HepG2 (cell line): Measurements from ENCODE around the gene KCNQ2.

Source experiments
- CTCF ChIP-seq: sonication (generic); formaldehyde crosslinking; IDR thresholded peaks from 2 replicates; pipeline ENCODE4 v1.5.0; 2020; ENCODE audit warnings: mild to moderate bottlenecking, missing genetic modification reagents, moderate library complexity
- IRF2 ChIP-seq: IDR thresholded peaks from 2 replicates; pipeline ENCODE4 v1.6.1; 2018; ENCODE audit warnings: missing genetic modification reagents, missing compliant biosample characterization
- MAX ChIP-seq: IDR thresholded peaks from 2 replicates; pipeline ENCODE4 v1.6.1; 2012; ENCODE audit warnings: inconsistent platforms

DNA sequence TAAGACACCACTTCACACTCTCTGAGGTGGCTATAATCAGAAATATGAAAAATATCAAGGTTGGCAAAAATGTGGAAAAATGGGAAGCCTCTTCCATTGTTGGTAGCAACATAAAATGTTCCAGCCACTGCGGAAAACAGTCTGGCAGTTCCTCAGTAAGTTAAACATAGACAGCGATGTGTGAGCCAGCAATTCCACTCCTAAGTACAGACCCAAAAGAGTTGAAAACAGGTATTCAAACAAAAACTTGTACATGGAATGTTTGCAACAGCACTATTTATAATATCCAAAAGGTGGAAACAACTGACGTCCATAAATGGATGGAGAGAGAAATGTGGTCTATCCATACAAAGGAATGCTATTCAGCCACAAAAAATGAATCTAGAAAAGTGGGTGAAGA is 40.8 kb upstream of the KCNQ2 start:
- TF ChIP-seq CTCF (CRISPR knock-in tag): no peak
- TF ChIP-seq MAX: no peak
- no peak for TF ChIP-seq IRF2
